LNCaP clone FGC (cell line): Measurements from ENCODE around the gene ITCH.
"Not testable (repeated sequence)": the region's sequence is repeated elsewhere in the genome, so short reads cannot be mapped to it uniquely, and the experiment has no call there.

Experiments used
- DNase-seq: peaks from one replicate; pipeline ENCODE4 v3.0.0-alpha.2; 2011; ENCODE audit warnings: low read depth
- H3K4me3 ChIP-seq: 2 replicates; pipeline ENCODE4 v1.5.1; 2011; ENCODE audit warnings: mild to moderate bottlenecking, low read depth, low read length, control low read depth
- CTCF ChIP-seq: IDR thresholded peaks from 2 replicates; pipeline ENCODE4 v1.5.1; 2012; ENCODE audit warnings: mild to moderate bottlenecking; ENCODE audit not compliant: control insufficient read depth, insufficient read depth; ENCODE audit errors: extremely low read depth

ITCH gene

GRCh38 chr20:34345402-34345736 lies 17.7 kb upstream of the ITCH start:
- no peak overlapping the region for H3K4me3 ChIP-seq
- TF ChIP-seq CTCF = no peak
- DNase-seq = no peak

GRCh38 chr20:34345839-34346532 lies 17.1 kb upstream of the ITCH start:
- DNase-seq, H3K4me3 ChIP-seq: not testable (repeated sequence)

- DNase-seq, H3K4me3 ChIP-seq: not testable (repeated sequence)
Observed at GRCh38 chr20:34346533-34346865, 16.6 kb upstream of the ITCH start.

GRCh38 chr20:34347571-34347970 lies 15.5 kb upstream of the ITCH start:
- no peak for TF ChIP-seq CTCF
- no peak overlapping the region for H3K4me3 ChIP-seq
- no peak for DNase-seq

GRCh38 chr20:34350095-34350494 lies 13.0 kb upstream of the ITCH start:
- DNase-seq = peak; percentile 14
- H3K4me3 ChIP-seq = no peak overlapping the region
- TF ChIP-seq CTCF = no peak

GRCh38 chr20:34353467-34353866 lies 9.6 kb upstream of the ITCH start:
- DNase-seq, H3K4me3 ChIP-seq: not testable (repeated sequence)

- no peak for DNase-seq
- no peak overlapping the region for H3K4me3 ChIP-seq
Observed at GRCh38 chr20:34355427-34355826, 7.6 kb upstream of the ITCH start.

GRCh38 chr20:34359729-34360128 lies 3.3 kb upstream of the ITCH start:
- not testable (repeated sequence) for DNase-seq, H3K4me3 ChIP-seq

More at GRCh38 chr20:34355427-34355826, 7.6 kb upstream of the ITCH start:
- TF ChIP-seq CTCF = no peak

- DNase-seq = no peak
- peak overlapping the region; percentile 89 for H3K4me3 ChIP-seq
- TF ChIP-seq CTCF = no peak
Observed at GRCh38 chr20:34362502-34363061, 491 bp upstream of the ITCH start.
